ENCODE results near the gene KIFBP. TPM values are rescaled to one million over a fixed set of nuclear protein-coding genes. Genes with fewer than 3 reads are reported as not detected.

Gene KIFBP
- total and polyA plus RNA-seq, 2 donors from 2014 or later: 25.6 to 26.7 TPM

DNA sequence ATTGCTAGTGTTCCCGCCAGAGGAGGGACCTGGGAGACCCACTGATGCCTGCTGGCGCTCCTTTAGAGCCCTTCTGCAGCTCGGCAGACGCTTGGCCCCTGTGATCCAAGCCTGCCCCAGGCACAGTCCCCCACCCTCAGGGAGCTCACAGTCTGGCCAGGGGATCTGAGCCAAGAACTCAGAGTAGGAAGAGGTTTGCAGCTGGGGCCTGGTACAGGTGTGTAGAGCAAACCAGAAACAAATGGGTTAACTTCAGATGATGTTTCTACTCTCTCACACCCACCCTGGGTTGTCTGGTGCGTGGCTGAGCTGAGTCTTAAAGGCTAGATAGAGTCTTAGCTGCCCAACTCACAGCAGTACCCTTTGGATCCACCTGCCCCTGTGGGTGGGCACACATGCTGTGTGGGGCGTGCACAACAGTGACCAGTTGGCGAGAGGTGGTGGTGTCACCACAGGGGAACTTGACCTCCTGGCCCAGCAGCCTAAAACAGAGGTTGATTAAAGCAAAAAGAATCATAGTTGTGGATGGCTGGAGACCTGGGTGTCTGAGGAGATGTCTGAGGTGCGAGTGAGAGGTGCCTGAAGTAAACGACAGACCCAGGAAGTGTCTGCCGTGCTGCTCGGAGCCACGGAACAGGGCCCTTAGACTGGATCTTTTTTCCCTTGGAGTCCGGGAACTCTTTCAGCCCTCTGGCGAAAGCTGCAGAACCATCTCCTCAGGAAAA is 68.1 kb downstream of the KIFBP start:
- H3K9ac ChIP-seq (ENCODE audit: low read length in 3 of 3): peak overlapping the region in 1 of 3 donors; percentile 26
- TF ChIP-seq, protein P1, sequence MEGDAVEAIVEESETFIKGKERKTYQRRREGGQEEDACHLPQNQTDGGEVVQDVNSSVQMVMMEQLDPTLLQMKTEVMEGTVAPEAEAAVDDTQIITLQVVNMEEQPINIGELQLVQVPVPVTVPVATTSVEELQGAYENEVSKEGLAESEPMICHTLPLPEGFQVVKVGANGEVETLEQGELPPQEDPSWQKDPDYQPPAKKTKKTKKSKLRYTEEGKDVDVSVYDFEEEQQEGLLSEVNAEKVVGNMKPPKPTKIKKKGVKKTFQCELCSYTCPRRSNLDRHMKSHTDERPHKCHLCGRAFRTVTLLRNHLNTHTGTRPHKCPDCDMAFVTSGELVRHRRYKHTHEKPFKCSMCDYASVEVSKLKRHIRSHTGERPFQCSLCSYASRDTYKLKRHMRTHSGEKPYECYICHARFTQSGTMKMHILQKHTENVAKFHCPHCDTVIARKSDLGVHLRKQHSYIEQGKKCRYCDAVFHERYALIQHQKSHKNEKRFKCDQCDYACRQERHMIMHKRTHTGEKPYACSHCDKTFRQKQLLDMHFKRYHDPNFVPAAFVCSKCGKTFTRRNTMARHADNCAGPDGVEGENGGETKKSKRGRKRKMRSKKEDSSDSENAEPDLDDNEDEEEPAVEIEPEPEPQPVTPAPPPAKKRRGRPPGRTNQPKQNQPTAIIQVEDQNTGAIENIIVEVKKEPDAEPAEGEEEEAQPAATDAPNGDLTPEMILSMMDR (IDR thresholded peaks at IDR 0.05; ENCODE audit: borderline replicate concordance, extremely low read depth, insufficient read depth): no peak
- intact Hi-C loops (cut with DNase I): no loop called here
- H3K4me3 ChIP-seq (ENCODE audit: low read length in 3 of 3): no peak overlapping the region
- no peaks in the 10 kb centered on the region for H3K36me3 ChIP-seq (ENCODE audit: control insufficient read depth in 2 of 3, insufficient read depth in 3 of 3, low read length in 3 of 3)
- no peaks in the 10 kb centered on the region for H3K27me3 ChIP-seq (ENCODE audit: control insufficient read depth, insufficient read depth, low read length)
- peaks cover 0 to 11% (median 0%) of the 10 kb centered on the region in 3 donors for H3K4me1 ChIP-seq (ENCODE audit: control insufficient read depth in 2 of 3, insufficient read depth in 2 of 3, low read depth in 1 of 3, low read length in 3 of 3)
- H3K9me3 ChIP-seq (ENCODE audit: control insufficient read depth in 2 of 3, insufficient read depth in 1 of 3, low read length in 3 of 3): no peaks in the 10 kb centered on the region
- DNase-seq (peak in 1 of 5 donors; percentile 53), FAIRE-seq (no peak)
- no peak overlapping the region for H3K27ac ChIP-seq (ENCODE audit: low read depth in 2 of 2, low read length in 2 of 2)

DNA sequence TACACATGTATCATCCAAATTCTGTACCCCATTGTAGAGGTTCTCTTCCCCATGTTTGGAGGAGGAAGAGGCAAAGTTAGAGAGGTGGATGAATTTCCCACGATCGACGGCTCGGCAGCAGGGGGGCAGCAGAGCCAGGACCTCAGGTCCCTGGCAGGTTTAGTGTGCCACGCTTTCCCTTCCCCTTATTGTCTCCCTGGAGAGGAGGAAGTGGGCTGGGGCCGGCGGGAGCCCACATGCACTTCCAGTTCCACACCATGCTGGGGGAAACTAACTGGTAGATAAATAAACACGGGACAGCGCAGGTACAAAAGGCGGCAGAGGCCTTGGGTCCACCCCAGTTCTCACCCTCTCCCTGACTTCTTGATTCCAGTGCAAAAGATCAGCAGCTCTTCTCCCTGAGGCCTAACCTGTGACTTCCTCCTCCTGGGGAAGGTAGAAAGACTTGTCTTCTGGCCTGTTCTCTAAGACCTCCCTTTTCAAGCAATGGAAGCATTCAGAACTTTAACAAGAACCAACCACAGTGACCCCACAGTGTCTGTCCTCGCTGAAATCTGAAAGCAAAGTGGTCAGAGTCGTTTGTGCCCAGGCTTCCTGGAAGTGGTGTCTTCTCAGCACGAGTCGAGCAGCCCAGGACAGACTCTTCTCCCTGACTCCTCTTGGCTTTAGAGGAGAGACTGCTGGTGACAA is 68.8 kb downstream of the KIFBP start:
- no peaks in the 10 kb centered on the region for H3K36me3 ChIP-seq (ENCODE audit: control insufficient read depth in 2 of 3, insufficient read depth in 3 of 3, low read length in 3 of 3)
- peak overlapping the region; percentile 32 to 34 for H3K27ac ChIP-seq (ENCODE audit: low read depth in 2 of 2, low read length in 2 of 2)
- H3K9me3 ChIP-seq (ENCODE audit: control insufficient read depth in 2 of 3, insufficient read depth in 1 of 3, low read length in 3 of 3): no peaks in the 10 kb centered on the region
- no peak overlapping the region for H3K9ac ChIP-seq (ENCODE audit: low read length in 3 of 3)
- no peak overlapping the region for H3K4me3 ChIP-seq (ENCODE audit: low read length in 3 of 3)
- no peaks in the 10 kb centered on the region for H3K27me3 ChIP-seq (ENCODE audit: control insufficient read depth, insufficient read depth, low read length)
- DNase-seq (peak in 2 of 5 donors; percentile 14 to 79), FAIRE-seq (no peak)
- intact Hi-C loops (cut with DNase I): no loop called here
- TF ChIP-seq, protein P1 (IDR thresholded peaks at IDR 0.05; ENCODE audit: borderline replicate concordance, extremely low read depth, insufficient read depth): no peak
- peaks cover 0 to 18% (median 7%) of the 10 kb centered on the region in 3 donors for H3K4me1 ChIP-seq (ENCODE audit: control insufficient read depth in 2 of 3, insufficient read depth in 2 of 3, low read depth in 1 of 3, low read length in 3 of 3)

DNA sequence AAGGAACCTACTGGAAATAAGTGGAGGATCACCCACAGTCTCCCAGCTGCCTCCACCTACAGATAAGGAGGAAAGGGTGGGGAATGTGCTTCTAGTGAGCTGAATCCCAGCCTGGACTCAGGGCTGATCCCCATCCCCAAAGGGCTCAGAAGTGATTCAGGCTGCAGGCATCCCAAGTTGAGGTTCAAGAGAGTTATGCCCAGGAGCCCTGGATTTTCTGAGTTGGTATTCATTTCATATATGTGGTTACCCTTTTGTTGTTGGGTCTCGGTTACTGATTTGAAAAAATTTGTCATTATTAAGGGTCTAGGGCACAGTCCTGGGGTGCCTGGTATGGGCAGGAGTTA is 69.3 kb downstream of the KIFBP start:
- TF ChIP-seq, protein P1 (IDR thresholded peaks at IDR 0.05; ENCODE audit: borderline replicate concordance, extremely low read depth, insufficient read depth): no peak
- Histone ChIP-seq H3K36me3 (ENCODE audit: control insufficient read depth in 2 of 3, insufficient read depth in 3 of 3, low read length in 3 of 3) (no peaks in the 10 kb centered on the region), H3K4me3 (ENCODE audit: low read length in 3 of 3) (no peak overlapping the region), H3K9me3 (ENCODE audit: control insufficient read depth in 2 of 3, insufficient read depth in 1 of 3, low read length in 3 of 3) (no peaks in the 10 kb centered on the region), H3K9ac (ENCODE audit: low read length in 3 of 3) (no peak overlapping the region), H3K4me1 (ENCODE audit: control insufficient read depth in 2 of 3, insufficient read depth in 2 of 3, low read depth in 1 of 3, low read length in 3 of 3) (peaks cover 0 to 19% (median 9%) of the 10 kb centered on the region in 3 donors), H3K27ac (ENCODE audit: low read depth in 2 of 2, low read length in 2 of 2) (no peak overlapping the region), H3K27me3 (ENCODE audit: control insufficient read depth, insufficient read depth, low read length) (no peaks in the 10 kb centered on the region)
- intact Hi-C loops (cut with DNase I): no loop called here
- peak in 1 of 5 donors; percentile 25 for DNase-seq
- no peak for FAIRE-seq
